ENCODE results near the gene SCGB1D1.

- TF ChIP-seq POLR2A (IDR thresholded peaks at IDR 0.05; ENCODE audit: low read length) (no peak), GATA1 (IDR thresholded peaks at IDR 0.05; ENCODE audit: low read depth, low read length) (no peak)
These were observed 20.6 kb upstream of the SCGB1D1 start for GRCh38 chr11:62169448-62169847.

Measured in erythroblast (primary cell).